ENCODE measurements around the gene TBXAS1.

- TF ChIP-seq SIX5 (IDR thresholded peaks at IDR 0.05; ENCODE audit: low read depth, low read length) (no peak), HDAC2 (IDR thresholded peaks at IDR 0.05; ENCODE audit: borderline replicate concordance in 1 of 2, low read depth in 2 of 2, low read length in 2 of 2) (no peak), POU5F1 (IDR thresholded peaks at IDR 0.05; ENCODE audit: low read depth, low read length) (no peak), TBP (IDR thresholded peaks at IDR 0.05; ENCODE audit: low read depth, low read length) (no peak), EZH2 (IDR thresholded peaks at IDR 0.05; ENCODE audit: low read depth, low read length, severe bottlenecking) (no peak), TAF1 (IDR thresholded peaks at IDR 0.05; ENCODE audit: low read depth, low read length) (no peak), RFX5 (IDR thresholded peaks at IDR 0.05; ENCODE audit: borderline replicate concordance, low read depth, low read length) (no peak), ATF3 (IDR thresholded peaks at IDR 0.05; ENCODE audit: insufficient read depth, low read depth, low read length) (no peak), POLR2A (IDR thresholded peaks at IDR 0.05; ENCODE audit: control extremely low read depth in 1 of 2, low read depth in 2 of 2, low read length in 2 of 2) (no peak), E2F6 (IDR thresholded peaks at IDR 0.05) (no peak), CTCF (IDR thresholded peaks at IDR 0.05; ENCODE audit: control extremely low read depth in 1 of 3, insufficient read depth in 1 of 3, low read depth in 1 of 3, low read length in 3 of 3) (no peak), POLR2AphosphoS5 (IDR thresholded peaks at IDR 0.05; ENCODE audit: low read depth, low read length) (no peak), GABPA (IDR thresholded peaks at IDR 0.05; ENCODE audit: borderline replicate concordance, insufficient read depth, low read length) (no peak), YY1 (IDR thresholded peaks at IDR 0.05; ENCODE audit: low read depth, low read length) (no peak)
Measured at GRCh38 chr7:140042386-140042670, 213.3 kb downstream of the TBXAS1 start.

Measured in H1 (cell line).